K562 (cell line): Measurements from ENCODE around the gene HTR4. TPM values are rescaled to one million over a fixed set of nuclear protein-coding genes. Genes with fewer than 3 reads are reported as not detected.
A peak's percentile ranks its signal among the peaks of the same experiment; 100 is the strongest.

Experiments used
- BACH1 ChIP-seq: fragments of 200-800 bp; sonication (Bioruptor generic); IDR thresholded peaks from 2 replicates; pipeline ENCODE4 v1.6.1; 2016; ENCODE audit warnings: missing genetic modification characterization, missing compliant biosample characterization
- HSF4 ChIP-seq: fragments of 250-450 bp; sonication (Bioruptor Pico); IDR thresholded peaks from 2 replicates; pipeline ENCODE4 v2.1.2; 2022; ENCODE audit warnings: mild to moderate bottlenecking, moderate library complexity, borderline replicate concordance
- JUN ChIP-seq, 2 experiments: sonication (generic) in 1 of 2; formaldehyde crosslinking in 1 of 2; IDR thresholded peaks; 2 replicates each; pipeline versions ENCODE4 v1.6.1 to v1.8.0; 2012 to 2022; ENCODE audit warnings: borderline replicate concordance in 2 of 2, mild to moderate bottlenecking in 2 of 2, improper control_type of control experiment in 1 of 2, low read depth in 1 of 2, low read length in 1 of 2, missing genetic modification reagents in 1 of 2
- NFE2 ChIP-seq: IDR thresholded peaks from 2 replicates; pipeline ENCODE4 v1.6.1; 2014; ENCODE audit warnings: antibody characterized with exemption, low read depth
- PHF8 ChIP-seq: fragments of 200-600 bp; sonication (generic); IDR thresholded peaks from 2 replicates; pipeline ENCODE4 v1.6.1; 2012; ENCODE audit warnings: mixed run types, mild to moderate bottlenecking, inconsistent platforms, low read length, moderate library complexity, borderline replicate concordance
- PTBP1 ChIP-seq: fragments of 200-400 bp; formaldehyde crosslinking; IDR thresholded peaks from 2 replicates; pipeline ENCODE4 v1.6.1; 2017; ENCODE audit warnings: low read depth, low read length
- PURB ChIP-seq: sonication (generic); formaldehyde crosslinking; IDR thresholded peaks from 2 replicates; pipeline ENCODE4 v1.9.0; 2021; ENCODE audit warnings: low read depth, mild to moderate bottlenecking, missing genetic modification reagents
- SNIP1 ChIP-seq: fragments of 450-650 bp; IDR thresholded peaks from 2 replicates; pipeline ENCODE4 v1.7.1; 2017; ENCODE audit warnings: low read depth, mild to moderate bottlenecking
- SP2 ChIP-seq: IDR thresholded peaks from 2 replicates; pipeline ENCODE4 v1.6.1; 2011; ENCODE audit warnings: mild to moderate bottlenecking, low read depth, low read length, moderate library complexity; ENCODE audit not compliant: poor library complexity, severe bottlenecking; ENCODE audit errors: extremely low read depth
- SRSF3 ChIP-seq: fragments of 200-400 bp; formaldehyde crosslinking; IDR thresholded peaks from 2 replicates; pipeline ENCODE4 v1.6.1; 2016; ENCODE audit warnings: mild to moderate bottlenecking, low read length, moderate library complexity; ENCODE audit not compliant: insufficient read depth
- TCF3 ChIP-seq: sonication (generic); formaldehyde crosslinking; IDR thresholded peaks from 2 replicates; pipeline ENCODE4 v1.4.0; 2020; ENCODE audit warnings: mild to moderate bottlenecking, missing genetic modification reagents
- TCF7L2 ChIP-seq: fragments of 150-350 bp; IDR thresholded peaks from 2 replicates; pipeline ENCODE4 v1.6.1; 2016; ENCODE audit warnings: low read depth, mild to moderate bottlenecking, low read length, moderate library complexity
- TSC22D4 ChIP-seq: fragments of 450-650 bp; IDR thresholded peaks from 2 replicates; pipeline ENCODE4 v1.6.1; 2016; ENCODE audit warnings: missing genetic modification characterization, missing biosample characterization, control low read depth
- XRCC3 ChIP-seq: fragments of 450-650 bp; IDR thresholded peaks from 2 replicates; pipeline ENCODE4 v1.6.1; 2017; ENCODE audit warnings: mild to moderate bottlenecking, moderate library complexity
- ZBTB1 ChIP-seq: sonication (generic); formaldehyde crosslinking; IDR thresholded peaks from 2 replicates; pipeline ENCODE4 v1.8.1; 2023; ENCODE audit warnings: missing genetic modification reagents, low read depth, mild to moderate bottlenecking, borderline replicate concordance
- ZKSCAN3 ChIP-seq: fragments of 250-450 bp; sonication (Bioruptor Pico); IDR thresholded peaks from 2 replicates; pipeline ENCODE4 v1.4.0; 2020
- ZKSCAN8 ChIP-seq: fragments of 200-800 bp; sonication (Bioruptor generic); IDR thresholded peaks from 2 replicates; pipeline ENCODE4 v1.6.1; 2016; ENCODE audit warnings: missing genetic modification characterization, missing compliant biosample characterization
- ZNF586 ChIP-seq: fragments of 450-650 bp; formaldehyde crosslinking; conservative IDR thresholded peaks from 2 replicates; pipeline ENCODE4 v1.4.0; 2020; ENCODE audit warnings: mild to moderate bottlenecking, moderate library complexity
- ZNF644 ChIP-seq: fragments of 200-800 bp; sonication (Bioruptor generic); IDR thresholded peaks from 2 replicates; pipeline ENCODE4 v1.6.1; 2016; ENCODE audit warnings: low read depth, missing genetic modification characterization, missing compliant biosample characterization
- ZNF668 ChIP-seq: fragments of 250-450 bp; sonication (Bioruptor Pico); IDR thresholded peaks from 2 replicates; pipeline ENCODE4 v1.8.0; 2022; ENCODE audit warnings: mild to moderate bottlenecking, inconsistent platforms
- ZNF785 ChIP-seq: fragments of 250-450 bp; sonication (Bioruptor Pico); IDR thresholded peaks from 2 replicates; pipeline ENCODE4 v1.4.0; 2020; ENCODE audit warnings: mild to moderate bottlenecking
- polyA plus RNA-seq, 8 experiments: library from polyadenylated mRNA; depleted of rRNA in 4 of 8; stranded (reverse) in 5 of 8; unstranded in 3 of 8; fragments of >200 nt; fragmentation: Nextera tagmentation in 2 of 8; fragmentation: Illumina TruSeq in 1 of 8; extraction: Ambion mirVana in 2 of 8; extraction: Trizol in 1 of 8; gene quantifications; 2 replicates each; pipeline versions ENCODE4 v1.2.1 to v1.2.3, GENCODE V29; 2011 to 2014; ENCODE audit warnings: inconsistent platforms in 1 of 8, missing spikeins in 1 of 8
- total RNA-seq, 7 experiments: library from RNA; depleted of rRNA in 6 of 7; stranded (reverse); fragments of >200 nt in 6 of 7; fragmentation: Illumina TruSeq in 2 of 7; extraction: Trizol in 2 of 7; gene quantifications; 2 replicates each; pipeline versions ENCODE4 v1.2.1 to v1.2.3, GENCODE V29; 2011 to 2021; ENCODE audit warnings: low replicate concordance in 1 of 7
- TF ChIP-seq, protein P1 (sequence below): fragments of 200-800 bp; sonication (Bioruptor generic); IDR thresholded peaks from 2 replicates; pipeline ENCODE4 v1.6.1; 2017; ENCODE audit warnings: missing genetic modification characterization, missing compliant biosample characterization
- TF ChIP-seq, protein P2 (sequence below): fragments of 450-650 bp; IDR thresholded peaks from one replicate; pipeline ENCODE4 v1.6.1; 2018; ENCODE audit warnings: mild to moderate bottlenecking, moderate library complexity; ENCODE audit not compliant: partially characterized antibody

Gene HTR4
- total and polyA plus RNA-seq, 9 of the 15 experiments (the other 6 are each of a cell fraction or from before 2014, with no cell fraction given): 0.13 TPM; not detected in 8

DNA sequence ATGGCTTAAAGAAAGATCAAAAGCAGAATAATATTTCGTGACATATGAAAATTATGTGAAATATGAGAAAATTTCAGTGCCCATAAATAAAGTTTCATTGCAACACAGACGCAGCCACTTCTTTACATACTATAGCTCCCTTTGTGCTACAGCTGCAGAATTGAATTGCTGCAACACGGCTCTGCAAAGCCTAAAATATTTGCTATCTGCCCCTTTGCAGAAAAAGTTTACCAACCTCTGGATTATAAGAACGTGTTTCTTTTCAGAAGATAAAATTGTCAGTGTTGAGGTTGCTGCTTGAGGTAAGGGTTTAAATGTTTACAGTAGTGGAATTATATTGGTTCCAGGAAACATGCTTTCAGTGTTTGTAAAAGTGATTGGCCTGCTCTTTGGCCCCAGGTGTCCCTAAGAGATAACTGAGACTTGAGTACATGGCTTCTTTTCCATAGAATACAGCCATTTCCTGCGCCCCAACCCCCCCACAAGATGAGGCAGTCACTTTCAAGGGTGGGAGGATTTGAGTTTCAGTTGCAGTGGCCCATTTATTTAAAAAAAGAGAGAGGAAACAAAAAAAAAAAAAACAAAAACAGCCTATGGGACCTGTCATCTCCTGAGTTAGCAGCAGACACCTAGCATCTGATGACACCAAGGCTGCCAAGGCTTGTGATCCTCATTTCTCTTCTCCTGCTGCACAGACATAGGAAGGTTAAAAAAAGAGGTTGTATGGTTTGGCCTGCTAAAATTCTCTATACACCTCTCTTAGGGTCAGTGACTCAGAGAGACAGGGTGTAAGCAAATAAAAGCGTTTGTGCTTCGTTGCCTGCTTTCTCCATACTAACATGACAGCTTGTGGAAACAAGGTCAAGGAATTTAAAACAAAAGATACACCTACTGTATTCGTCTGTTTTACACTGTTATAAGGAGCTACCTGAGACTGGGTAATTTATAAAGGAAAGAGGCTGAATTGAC is 28.0 kb upstream of the HTR4 start (continued):
- TF ChIP-seq, protein P1, sequence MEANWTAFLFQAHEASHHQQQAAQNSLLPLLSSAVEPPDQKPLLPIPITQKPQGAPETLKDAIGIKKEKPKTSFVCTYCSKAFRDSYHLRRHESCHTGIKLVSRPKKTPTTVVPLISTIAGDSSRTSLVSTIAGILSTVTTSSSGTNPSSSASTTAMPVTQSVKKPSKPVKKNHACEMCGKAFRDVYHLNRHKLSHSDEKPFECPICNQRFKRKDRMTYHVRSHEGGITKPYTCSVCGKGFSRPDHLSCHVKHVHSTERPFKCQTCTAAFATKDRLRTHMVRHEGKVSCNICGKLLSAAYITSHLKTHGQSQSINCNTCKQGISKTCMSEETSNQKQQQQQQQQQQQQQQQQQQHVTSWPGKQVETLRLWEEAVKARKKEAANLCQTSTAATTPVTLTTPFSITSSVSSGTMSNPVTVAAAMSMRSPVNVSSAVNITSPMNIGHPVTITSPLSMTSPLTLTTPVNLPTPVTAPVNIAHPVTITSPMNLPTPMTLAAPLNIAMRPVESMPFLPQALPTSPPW (CRISPR knock-in tag): peak; percentile 65
- no peak; the same call in 1 of the 2 replicates for TF ChIP-seq NFE2
- TF ChIP-seq ZNF586: no peak
- no peak for TF ChIP-seq ZBTB1
- TF ChIP-seq, protein P2, sequence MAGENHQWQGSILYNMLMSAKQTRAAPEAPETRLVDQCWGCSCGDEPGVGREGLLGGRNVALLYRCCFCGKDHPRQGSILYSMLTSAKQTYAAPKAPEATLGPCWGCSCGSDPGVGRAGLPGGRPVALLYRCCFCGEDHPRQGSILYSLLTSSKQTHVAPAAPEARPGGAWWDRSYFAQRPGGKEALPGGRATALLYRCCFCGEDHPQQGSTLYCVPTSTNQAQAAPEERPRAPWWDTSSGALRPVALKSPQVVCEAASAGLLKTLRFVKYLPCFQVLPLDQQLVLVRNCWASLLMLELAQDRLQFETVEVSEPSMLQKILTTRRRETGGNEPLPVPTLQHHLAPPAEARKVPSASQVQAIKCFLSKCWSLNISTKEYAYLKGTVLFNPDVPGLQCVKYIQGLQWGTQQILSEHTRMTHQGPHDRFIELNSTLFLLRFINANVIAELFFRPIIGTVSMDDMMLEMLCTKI: no peak
- no peak for TF ChIP-seq XRCC3
- TF ChIP-seq ZKSCAN3 (CRISPR knock-in tag): no peak
- TF ChIP-seq ZNF785 (CRISPR knock-in tag): no peak
- peak; percentile 98 for TF ChIP-seq TCF3
- TF ChIP-seq HSF4: no peak
- TF ChIP-seq SP2: no peak
- no peak for TF ChIP-seq PTBP1
- peak; percentile 56; the same call in 1 of the 2 replicates for TF ChIP-seq JUN (IDR thresholded peaks at IDR 0.05; ENCODE audit: borderline replicate concordance, low read depth, low read length)
- TF ChIP-seq JUN (CRISPR knock-in tag; IDR thresholded peaks at IDR 0.05; ENCODE audit: borderline replicate concordance): no peak
- TF ChIP-seq SNIP1: no peak
- no peak for TF ChIP-seq ZKSCAN8 (CRISPR knock-in tag)
- TF ChIP-seq SRSF3: no peak
- TF ChIP-seq PHF8: no peak; the same call in 1 of the 2 replicates
- TF ChIP-seq PURB (CRISPR knock-in tag): no peak
- no peak for TF ChIP-seq TCF7L2
- TF ChIP-seq ZNF668: no peak
- no peak for TF ChIP-seq ZNF644
- no peak for TF ChIP-seq BACH1 (tag)
- TF ChIP-seq TSC22D4 (tag): no peak
